SU-DHL-6 (cell line): ENCODE results near the gene SORL1.

Experiments used
- H2AFZ ChIP-seq: fragments of 200-600 bp; sonication (generic); 2 replicates; pipeline ENCODE4 v1.6.1; 2014; ENCODE audit warnings: low read depth, mild to moderate bottlenecking, moderate library complexity, mixed read lengths, antibody characterized with exemption, low read length; ENCODE audit not compliant: severe bottlenecking
- H3F3A ChIP-seq: fragments of 200-600 bp; shearing (Covaris generic); 2 replicates; pipeline ENCODE4 v1.6.0; 2016; ENCODE audit warnings: antibody characterized with exemption, mild to moderate bottlenecking; ENCODE audit not compliant: insufficient read depth
- H3K27ac ChIP-seq: fragments of 200-600 bp; sonication (generic); 2 replicates; pipeline ENCODE4 v1.5.1; 2016; ENCODE audit warnings: low read depth, mild to moderate bottlenecking, low read length, moderate library complexity, mixed read lengths
- H3K27me3 ChIP-seq: fragments of 200-600 bp; sonication (generic), shearing (Covaris generic); 2 replicates; pipeline ENCODE4 v1.6.0; 2014; ENCODE audit warnings: mild to moderate bottlenecking, low read length
- H3K36me3 ChIP-seq: fragments of 200-600 bp; sonication (generic); 2 replicates; pipeline ENCODE4 v1.6.1; 2014; ENCODE audit warnings: mild to moderate bottlenecking, low read length, mixed read lengths
- H3K4me2 ChIP-seq: fragments of 300-600, 200-600 bp; shearing (Covaris generic), sonication (generic); 2 replicates; pipeline ENCODE4 v1.6.0; 2014; ENCODE audit warnings: low read length, low read depth, mild to moderate bottlenecking; ENCODE audit not compliant: poor library complexity, severe bottlenecking
- H3K4me3 ChIP-seq: fragments of 200-600 bp; sonication (generic); 2 replicates; pipeline ENCODE4 v1.5.1; 2014; ENCODE audit warnings: antibody characterized with exemption, low read length, mild to moderate bottlenecking, mixed read lengths; ENCODE audit not compliant: insufficient read depth, poor library complexity, severe bottlenecking
- H3K79me2 ChIP-seq: fragments of 200-600 bp; sonication (generic); 2 replicates; pipeline ENCODE4 v1.6.1; 2014; ENCODE audit warnings: mild to moderate bottlenecking, low read length, moderate library complexity; ENCODE audit not compliant: insufficient read depth
- H3K9ac ChIP-seq: fragments of 200-600 bp; sonication (generic); 2 replicates; pipeline ENCODE4 v1.7.0; 2014; ENCODE audit warnings: mild to moderate bottlenecking, low read length
- H3K9me2 ChIP-seq: fragments of 200-600 bp; sonication (generic); replicated peaks from 2 replicates; pipeline ENCODE4 v1.6.1; 2014; ENCODE audit warnings: low read length; ENCODE audit not compliant: insufficient read depth
- H3K9me3 ChIP-seq: fragments of 200-600 bp; sonication (generic); 2 replicates; pipeline ENCODE4 v1.6.1; 2014; ENCODE audit warnings: low read length, mixed read lengths; ENCODE audit not compliant: insufficient read depth
- H4K20me1 ChIP-seq: fragments of 200-600 bp; sonication (generic); 2 replicates; pipeline ENCODE4 v1.6.1; 2014; ENCODE audit warnings: low read depth, mild to moderate bottlenecking, antibody characterized with exemption, low read length, moderate library complexity, mixed read lengths
- CTCF ChIP-seq: fragments of 200-600 bp; sonication (generic); IDR thresholded peaks from one replicate; pipeline ENCODE4 v1.5.1; 2017; ENCODE audit warnings: antibody characterized with exemption, mild to moderate bottlenecking, low read length, moderate library complexity; ENCODE audit not compliant: insufficient read depth, poor library complexity, severe bottlenecking
- EZH2phosphoT487 ChIP-seq: fragments of 200-600 bp; sonication (generic), shearing (Covaris generic); conservative IDR thresholded peaks from 2 replicates; pipeline ENCODE4 v1.6.1; 2018; ENCODE audit warnings: mild to moderate bottlenecking, antibody characterized with exemption, low read length, moderate library complexity, mixed read lengths

Gene SORL1

GRCh38 chr11:121554552-121554951 is 102.4 kb downstream of the SORL1 start:
- H3K9me3 ChIP-seq, result no peaks in the 10 kb centered on the region
- peaks cover 89% of the 10 kb centered on the region for H3K36me3 ChIP-seq
- H3K4me2 ChIP-seq, result no peak overlapping the region
- peaks cover 15% of the 10 kb centered on the region; the same call in 1 of the 2 replicates for H3K79me2 ChIP-seq
- no peaks in the 10 kb centered on the region for H3K9me2 ChIP-seq
- peaks cover 34% of the 10 kb centered on the region for H3F3A ChIP-seq
- no peak overlapping the region for H3K4me3 ChIP-seq
- H3K27ac ChIP-seq, result no peak overlapping the region
- H2AFZ ChIP-seq, result no peak overlapping the region
- H3K9ac ChIP-seq, result no peak overlapping the region
- no peaks in the 10 kb centered on the region for H3K27me3 ChIP-seq
- no peaks in the 10 kb centered on the region for H4K20me1 ChIP-seq
- TF ChIP-seq EZH2phosphoT487 (no peak), CTCF (no peak)

- Histone ChIP-seq H3K27ac (no peak overlapping the region), H3K36me3 (peaks cover 90% of the 10 kb centered on the region)
These were observed 103.0 kb downstream of the SORL1 start for GRCh38 chr11:121555121-121555520.

GRCh38 chr11:121556937-121557336 is 104.8 kb downstream of the SORL1 start:
- peaks cover 28% of the 10 kb centered on the region; the same call in 1 of the 2 replicates for H3F3A ChIP-seq
- H4K20me1 ChIP-seq, result no peaks in the 10 kb centered on the region
- no peak for TF ChIP-seq EZH2phosphoT487
- no peak for TF ChIP-seq CTCF
- no peak overlapping the region for H3K27ac ChIP-seq
- H2AFZ ChIP-seq, result no peak overlapping the region
- H3K4me2 ChIP-seq, result no peak overlapping the region
- H3K27me3 ChIP-seq, result no peaks in the 10 kb centered on the region
- H3K36me3 ChIP-seq, result peaks cover 88% of the 10 kb centered on the region
- no peaks in the 10 kb centered on the region for H3K9me2 ChIP-seq
- no peaks in the 10 kb centered on the region for H3K9me3 ChIP-seq
- H3K9ac ChIP-seq, result no peak overlapping the region
- H3K4me3 ChIP-seq, result no peak overlapping the region
- peaks cover 23% of the 10 kb centered on the region for H3K79me2 ChIP-seq

More at GRCh38 chr11:121555121-121555520, 103.0 kb downstream of the SORL1 start:
- Histone ChIP-seq H3K27me3 (no peaks in the 10 kb centered on the region), H3K9me3 (no peaks in the 10 kb centered on the region), H3K79me2 (peaks cover 15% of the 10 kb centered on the region), H4K20me1 (no peaks in the 10 kb centered on the region), H3K9me2 (no peaks in the 10 kb centered on the region), H3K4me3 (no peak overlapping the region), H3F3A (peaks cover 39% of the 10 kb centered on the region), H3K9ac (no peak overlapping the region), H2AFZ (no peak overlapping the region), H3K4me2 (no peak overlapping the region)
- TF ChIP-seq EZH2phosphoT487, result no peak
- TF ChIP-seq CTCF, result no peak

GRCh38 chr11:121557348-121557747 is 105.2 kb downstream of the SORL1 start:
- no peak overlapping the region for H2AFZ ChIP-seq
- H3K27me3 ChIP-seq, result no peaks in the 10 kb centered on the region
- no peak overlapping the region for H3K4me3 ChIP-seq
- TF ChIP-seq CTCF (no peak), EZH2phosphoT487 (no peak)
- H3K27ac ChIP-seq, result no peak overlapping the region
- no peaks in the 10 kb centered on the region for H4K20me1 ChIP-seq
- no peak overlapping the region for H3K4me2 ChIP-seq
- peaks cover 88% of the 10 kb centered on the region for H3K36me3 ChIP-seq
- no peak overlapping the region for H3K9ac ChIP-seq
- H3F3A ChIP-seq, result peaks cover 32% of the 10 kb centered on the region
- H3K9me2 ChIP-seq, result no peaks in the 10 kb centered on the region
- peaks cover 27% of the 10 kb centered on the region for H3K79me2 ChIP-seq
- H3K9me3 ChIP-seq, result no peaks in the 10 kb centered on the region
